Cardiac muscle cell (in vitro differentiated cells and primary cell): ENCODE results near the gene DRAM2. TPM values are rescaled to one million over a fixed set of nuclear protein-coding genes. Genes with fewer than 3 reads are reported as not detected.

Source experiments
- DNase-seq, 2 donors: peaks; one replicate each; pipeline versions ENCODE4 v3.0.0 to v3.0.0-alpha.2; 2010 to 2017; ENCODE audit warnings: low read depth in 1 of 2, low spot score in 1 of 2
- H3K27ac ChIP-seq: fragments of 200-600 bp; sonication (generic); 2 replicates; pipeline ENCODE4 v1.5.1; 2016
- H3K27me3 ChIP-seq: fragments of 200-600 bp; sonication (generic); 2 replicates; pipeline ENCODE4 v1.6.0; 2016; ENCODE audit warnings: control low read depth
- H3K36me3 ChIP-seq: fragments of 200-600 bp; sonication (generic); 2 replicates; pipeline ENCODE4 v1.5.1; 2016; ENCODE audit warnings: control low read depth
- H3K4me1 ChIP-seq: fragments of 200-600 bp; sonication (generic); 2 replicates; pipeline ENCODE4 v1.8.1; 2017; ENCODE audit warnings: low read depth, mild to moderate bottlenecking, mixed run types
- H3K4me3 ChIP-seq: fragments of 200-600 bp; sonication (generic); 2 replicates; pipeline ENCODE4 v1.5.1; 2016; ENCODE audit warnings: mild to moderate bottlenecking
- H3K9me3 ChIP-seq: fragments of 200-600 bp; sonication (generic); 2 replicates; pipeline ENCODE4 v1.5.1; 2017; ENCODE audit warnings: low read depth, mild to moderate bottlenecking, control low read depth
- polyA plus RNA-seq: library from polyadenylated mRNA; unstranded; fragments of >200 nt; fragmentation: Nextera tagmentation; extraction: Ambion mirVana; gene quantifications from 2 replicates; pipeline ENCODE4 v1.2.1, GENCODE V29; 2016
- total RNA-seq: library from RNA; depleted of rRNA; stranded (reverse); fragments of >200 nt; gene quantifications from 2 replicates; pipeline ENCODE4 v1.2.3, GENCODE V29; 2016
- TF ChIP-seq, protein P1 (sequence below): IDR thresholded peaks from 2 replicates; pipeline ENCODE4 v1.5.1; 2012; ENCODE audit warnings: low read depth, mild to moderate bottlenecking, low read length

The DRAM2 gene
- total and polyA plus RNA-seq, 2 experiments from 2014 or later: 64.7 to 69.2 TPM

DNA sequence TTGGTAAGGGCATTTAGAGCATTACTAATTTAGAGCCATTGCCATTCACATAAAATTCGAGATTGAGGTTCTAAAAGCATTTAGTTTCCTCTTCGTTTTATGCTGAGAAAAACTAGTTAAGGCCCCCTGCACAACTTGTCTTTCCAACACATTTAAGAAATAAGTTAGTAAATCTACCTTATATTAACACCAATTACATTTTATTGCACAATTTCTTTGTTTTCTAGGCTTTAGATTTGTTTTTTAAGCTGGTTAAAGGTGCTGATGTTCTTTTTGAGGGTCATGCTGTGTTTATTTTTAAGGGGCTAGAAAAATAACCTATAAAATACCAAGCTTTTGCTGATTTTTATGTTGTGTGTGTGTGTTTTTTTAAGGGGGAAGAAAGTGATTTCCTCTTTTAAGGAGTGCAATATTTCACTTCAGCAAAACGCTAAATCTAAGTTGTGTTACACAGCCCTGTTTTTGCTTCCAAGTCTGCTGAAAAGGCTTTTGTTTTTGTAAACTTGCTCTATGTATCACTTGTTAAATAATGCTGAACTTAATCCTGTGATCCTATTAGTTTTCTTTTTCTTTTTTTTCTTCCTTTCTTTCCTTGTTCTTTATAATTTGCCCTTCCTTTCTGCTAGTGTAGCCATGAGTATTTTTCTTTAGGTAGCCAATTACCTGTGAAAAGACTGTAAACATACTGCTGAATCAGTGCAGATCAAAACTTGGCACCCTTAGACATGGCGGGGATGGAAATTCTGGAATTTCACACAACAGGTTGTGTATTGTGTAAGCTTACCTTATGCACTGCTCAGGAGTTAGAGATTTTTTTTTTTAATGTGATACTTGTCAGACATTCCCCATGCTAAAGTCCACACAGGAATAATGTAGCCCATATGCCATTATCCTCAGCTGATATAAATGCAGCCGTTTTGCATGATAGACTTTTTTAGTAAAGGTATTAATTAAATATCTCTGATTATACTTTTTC lies 1.6 kb upstream of the DRAM2 start:
- Histone ChIP-seq H3K4me3 (peak overlapping the region; percentile 64), H3K4me1 (peaks cover 11% of the 10 kb centered on the region), H3K36me3 (peaks cover 15% of the 10 kb centered on the region), H3K27me3 (no peaks in the 10 kb centered on the region), H3K27ac (no peak overlapping the region), H3K9me3 (no peaks in the 10 kb centered on the region)
- TF ChIP-seq, protein P1, sequence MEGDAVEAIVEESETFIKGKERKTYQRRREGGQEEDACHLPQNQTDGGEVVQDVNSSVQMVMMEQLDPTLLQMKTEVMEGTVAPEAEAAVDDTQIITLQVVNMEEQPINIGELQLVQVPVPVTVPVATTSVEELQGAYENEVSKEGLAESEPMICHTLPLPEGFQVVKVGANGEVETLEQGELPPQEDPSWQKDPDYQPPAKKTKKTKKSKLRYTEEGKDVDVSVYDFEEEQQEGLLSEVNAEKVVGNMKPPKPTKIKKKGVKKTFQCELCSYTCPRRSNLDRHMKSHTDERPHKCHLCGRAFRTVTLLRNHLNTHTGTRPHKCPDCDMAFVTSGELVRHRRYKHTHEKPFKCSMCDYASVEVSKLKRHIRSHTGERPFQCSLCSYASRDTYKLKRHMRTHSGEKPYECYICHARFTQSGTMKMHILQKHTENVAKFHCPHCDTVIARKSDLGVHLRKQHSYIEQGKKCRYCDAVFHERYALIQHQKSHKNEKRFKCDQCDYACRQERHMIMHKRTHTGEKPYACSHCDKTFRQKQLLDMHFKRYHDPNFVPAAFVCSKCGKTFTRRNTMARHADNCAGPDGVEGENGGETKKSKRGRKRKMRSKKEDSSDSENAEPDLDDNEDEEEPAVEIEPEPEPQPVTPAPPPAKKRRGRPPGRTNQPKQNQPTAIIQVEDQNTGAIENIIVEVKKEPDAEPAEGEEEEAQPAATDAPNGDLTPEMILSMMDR: no peak
- DNase-seq: no peak

DNA sequence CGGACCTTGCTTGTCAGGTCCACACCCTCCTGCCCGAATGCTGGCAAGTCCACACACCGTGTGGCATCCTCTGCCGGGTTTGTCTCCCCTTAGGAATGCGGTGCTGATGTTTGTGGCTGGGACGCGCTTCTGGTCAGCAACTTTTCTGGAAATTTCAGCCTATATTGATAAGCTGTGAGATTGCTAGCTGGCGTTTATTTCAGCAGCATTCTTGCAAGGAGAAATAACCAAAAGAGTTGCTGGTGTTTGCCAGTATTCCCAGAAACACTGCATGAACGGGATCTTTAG lies 731 bp upstream of the DRAM2 start:
- Histone ChIP-seq H3K36me3 (peaks cover 22% of the 10 kb centered on the region), H3K9me3 (no peaks in the 10 kb centered on the region), H3K4me1 (peaks cover 11% of the 10 kb centered on the region), H3K27me3 (no peaks in the 10 kb centered on the region), H3K27ac (peak overlapping the region; percentile 90), H3K4me3 (peak overlapping the region; percentile 64)
- TF ChIP-seq, protein P1: no peak
- DNase-seq: peak; percentile 56 to 67

GRCh38 chr1:111139324-111139955 lies 453 bp downstream of the DRAM2 start:
- Histone ChIP-seq H3K4me3 (peak overlapping the region; percentile 64), H3K27ac (peak overlapping the region; percentile 90), H3K36me3 (peaks cover 28% of the 10 kb centered on the region), H3K27me3 (no peaks in the 10 kb centered on the region), H3K4me1 (peaks cover 11% of the 10 kb centered on the region), H3K9me3 (no peaks in the 10 kb centered on the region)
- DNase-seq: peak; percentile 65 to 69
- TF ChIP-seq, protein P1: no peak

DNA sequence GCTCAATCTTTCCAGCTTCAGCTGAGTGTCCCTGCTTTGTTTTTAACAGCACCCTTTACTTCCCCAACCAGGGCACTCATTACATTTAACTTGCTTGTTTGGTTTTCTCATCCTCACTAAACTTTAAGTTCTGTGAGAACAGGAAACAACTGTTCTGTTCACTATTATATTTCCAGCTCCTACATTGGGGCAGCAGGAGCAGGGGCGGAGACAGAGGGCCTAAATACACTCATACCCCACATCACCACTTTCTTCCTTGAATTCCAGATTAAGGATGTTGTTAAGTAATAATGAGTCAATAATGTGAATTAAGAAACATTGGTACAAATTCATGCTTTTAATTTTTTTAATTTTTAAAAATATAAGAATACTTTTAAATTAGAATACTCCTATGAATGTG lies 6.0 kb downstream of the DRAM2 start:
- Histone ChIP-seq H3K4me3 (no peak overlapping the region), H3K9me3 (no peaks in the 10 kb centered on the region), H3K27ac (no peak overlapping the region), H3K4me1 (peaks cover 2% of the 10 kb centered on the region), H3K36me3 (peaks cover 47% of the 10 kb centered on the region), H3K27me3 (no peaks in the 10 kb centered on the region)
- no peak for DNase-seq
- TF ChIP-seq, protein P1: no peak

GRCh38 chr1:111131693-111132092 lies 8.2 kb downstream of the DRAM2 start:
- Histone ChIP-seq H3K27me3 (no peaks in the 10 kb centered on the region), H3K27ac (no peak overlapping the region), H3K36me3 (peaks cover 44% of the 10 kb centered on the region), H3K4me1 (no peaks in the 10 kb centered on the region), H3K4me3 (no peak overlapping the region), H3K9me3 (no peaks in the 10 kb centered on the region)
- TF ChIP-seq, protein P1: no peak
- DNase-seq: no peak
